Mesenteric fat pad (tissue), 1 donor: ENCODE results near the gene MEF2C. TPM values are rescaled to one million over a fixed set of nuclear protein-coding genes. Genes with fewer than 3 reads are reported as not detected.

Experiments
- DNase-seq: peaks from one replicate; pipeline ENCODE4 v3.0.0-alpha.2; 2020; ENCODE audit warnings: low spot score
- total RNA-seq: library from RNA; stranded (reverse); fragmentation: NEBNext Ultra II Directional; extraction: Animal tissue kit (Norgen Biotek cat#: 25700); gene quantifications from one replicate; pipeline ENCODE4 v1.2.1, GENCODE V29; 2021
- donor health status: DM: yes; HTN: yes; CAD: no.

MEF2C gene
- total RNA-seq, 1 donor from 2014 or later = 62.2 TPM

GRCh38 chr5:88727705-88728313, 155.2 kb downstream of the MEF2C start:
- no peak for DNase-seq

GRCh38 chr5:88725454-88725853, 157.5 kb downstream of the MEF2C start:
- no peak for DNase-seq

GRCh38 chr5:88724201-88724600, 158.8 kb downstream of the MEF2C start:
- no peak for DNase-seq

- DNase-seq = no peak
Observed at GRCh38 chr5:88722546-88723073, 160.4 kb downstream of the MEF2C start.

- no peak for DNase-seq
Observed at GRCh38 chr5:88719434-88719833, 163.6 kb downstream of the MEF2C start.

GRCh38 chr5:88718736-88719135, 164.2 kb downstream of the MEF2C start:
- no peak for DNase-seq

GRCh38 chr5:88716101-88716500, 166.9 kb downstream of the MEF2C start:
- no peak for DNase-seq

- DNase-seq = no peak
Observed at GRCh38 chr5:88715503-88715902, 167.5 kb downstream of the MEF2C start.

- DNase-seq = no peak
Observed at GRCh38 chr5:88713818-88714217, 169.2 kb downstream of the MEF2C start.

GRCh38 chr5:88708682-88709398, 174.1 kb downstream of the MEF2C start:
- DNase-seq = no peak

- no peak for DNase-seq
Observed at GRCh38 chr5:88708021-88708420, 175.0 kb downstream of the MEF2C start.

GRCh38 chr5:88707216-88707965, 175.6 kb downstream of the MEF2C start:
- no peak for DNase-seq

- no peak for DNase-seq
Observed at GRCh38 chr5:88702332-88702731, 180.7 kb downstream of the MEF2C start.

- DNase-seq = no peak
Observed at GRCh38 chr5:88700121-88700520, 182.9 kb downstream of the MEF2C start.

- DNase-seq = no peak
Observed at GRCh38 chr5:88698290-88698689, 184.7 kb downstream of the MEF2C start.

GRCh38 chr5:88696466-88696865, 186.5 kb downstream of the MEF2C start:
- DNase-seq = no peak

- no peak for DNase-seq
Observed at GRCh38 chr5:88695931-88696330, 187.1 kb downstream of the MEF2C start.

- DNase-seq = no peak
Observed at GRCh38 chr5:88695232-88695631, 187.8 kb downstream of the MEF2C start.

- DNase-seq = no peak
Observed at GRCh38 chr5:88694023-88694679, 188.8 kb downstream of the MEF2C start.

- no peak for DNase-seq
Observed at GRCh38 chr5:88693071-88693932, 189.7 kb downstream of the MEF2C start.
